Glomerular endothelial cell (primary cell): Measurements from ENCODE around the gene POLR2L. TPM values are rescaled to one million over a fixed set of nuclear protein-coding genes. Genes with fewer than 3 reads are reported as not detected.

Source experiments
- DNase-seq: peaks from one replicate; pipeline ENCODE4 v3.0.0-alpha.2; 2011; ENCODE audit warnings: low read depth, low spot score; ENCODE audit errors: extremely low read depth
- total RNA-seq: library from RNA; depleted of rRNA; stranded (reverse); fragments of >200 nt; gene quantifications from 2 replicates; pipeline ENCODE4 v1.2.3, GENCODE V29; 2015

Gene POLR2L
- total RNA-seq, 1 donor from 2014 or later = 125 TPM

DNA sequence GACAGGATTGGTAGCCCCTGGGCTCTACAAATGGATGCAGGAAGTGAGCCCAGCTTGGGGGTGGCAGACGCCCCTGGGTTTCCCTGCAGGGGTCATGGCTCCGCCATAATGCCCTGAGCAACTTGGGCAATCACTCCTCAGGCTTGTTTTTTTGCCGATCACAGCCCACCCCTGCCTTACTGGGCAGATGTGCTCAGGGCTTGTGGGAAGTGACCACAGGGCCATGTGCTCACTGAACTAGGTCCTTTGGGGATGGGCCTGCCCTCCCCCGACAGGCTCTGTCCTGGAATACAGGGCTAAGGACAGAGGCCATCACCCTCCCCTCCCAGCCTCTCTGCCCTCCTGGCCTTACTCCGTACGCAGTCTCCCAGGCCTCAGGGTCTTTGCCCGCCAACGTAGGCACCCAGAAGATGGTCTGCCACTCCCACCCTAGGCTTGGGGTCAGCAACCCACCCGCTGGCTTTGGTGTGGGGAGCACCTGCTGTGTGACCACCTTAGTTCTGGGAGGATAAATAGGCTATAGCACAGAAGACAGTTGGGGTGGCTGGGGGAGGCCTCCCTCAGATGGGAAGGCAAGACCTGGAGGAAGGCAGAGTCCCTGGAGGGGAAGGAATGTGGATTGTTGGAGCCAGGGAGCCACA lies 28.8 kb downstream of the POLR2L start:
- DNase-seq = no peak

DNA sequence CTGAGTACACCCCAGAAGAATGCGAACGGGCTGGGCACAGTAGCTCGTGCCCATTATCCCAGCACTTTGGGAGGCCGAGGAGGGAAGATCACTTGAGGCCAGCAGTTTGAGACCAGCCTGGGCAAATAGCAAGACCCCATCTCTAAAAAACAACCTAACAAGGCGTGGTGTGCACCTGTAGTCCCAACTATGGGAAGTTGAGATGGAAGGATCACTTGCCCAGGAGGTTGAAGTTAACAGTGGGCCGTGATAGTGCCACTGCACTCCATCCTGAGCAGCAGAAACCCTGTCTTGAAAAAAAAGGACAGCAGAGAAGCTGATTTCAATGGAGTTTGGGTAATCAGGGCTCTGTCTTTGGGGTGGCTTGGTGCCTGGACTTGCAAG lies 29.3 kb downstream of the POLR2L start:
- DNase-seq = no peak

- DNase-seq = no peak
Measured at GRCh38 chr11:812390-812789, 29.9 kb downstream of the POLR2L start.

GRCh38 chr11:811446-812245 lies 30.7 kb downstream of the POLR2L start:
- DNase-seq = no peak

- no peak for DNase-seq
Measured at GRCh38 chr11:810040-810567, 32.2 kb downstream of the POLR2L start.

DNA sequence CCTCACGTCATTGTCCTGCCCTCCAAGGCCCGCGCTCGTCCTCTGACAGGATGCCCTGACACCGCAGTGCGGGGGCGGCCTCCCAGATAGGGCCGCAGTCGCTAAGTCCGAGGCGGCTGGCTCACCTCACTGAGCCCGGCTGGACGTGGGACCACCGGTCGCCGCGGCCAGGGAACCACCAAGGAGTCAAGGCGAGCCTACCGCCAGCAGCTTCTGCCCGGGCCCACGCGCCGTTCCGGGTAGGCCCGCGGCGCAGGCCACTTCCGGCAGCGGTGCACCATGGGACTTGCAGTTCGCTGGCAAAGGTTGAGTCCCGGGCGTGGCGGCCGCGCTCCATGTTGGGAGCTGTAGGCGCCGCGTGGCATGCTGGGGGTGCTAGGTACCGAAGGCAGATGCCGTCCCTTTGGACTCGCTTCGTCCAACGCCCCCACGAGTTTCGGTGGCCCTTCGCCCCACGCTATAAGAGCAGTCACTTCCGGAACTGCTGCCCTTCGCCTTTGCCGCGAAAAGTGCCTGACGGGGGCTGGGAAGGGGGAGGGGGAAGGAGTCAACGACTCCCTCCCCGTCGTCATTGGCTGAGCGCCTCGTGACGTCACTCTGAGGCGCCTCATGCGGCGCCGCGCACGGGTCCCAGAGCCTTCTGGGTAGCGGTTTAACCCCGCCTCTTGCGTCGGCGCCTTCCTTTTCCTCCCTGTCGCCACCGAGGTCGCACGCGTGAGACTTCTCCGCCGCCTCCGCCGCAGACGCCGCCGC lies 32.9 kb downstream of the POLR2L start, which contains the start of gene RPLP2:
Gene RPLP2, plus strand, starts transcription at position 681 of the 753 bp plus-strand sequence. CDS start 268 bp downstream, outside the sequence.
- no peak for DNase-seq

DNA sequence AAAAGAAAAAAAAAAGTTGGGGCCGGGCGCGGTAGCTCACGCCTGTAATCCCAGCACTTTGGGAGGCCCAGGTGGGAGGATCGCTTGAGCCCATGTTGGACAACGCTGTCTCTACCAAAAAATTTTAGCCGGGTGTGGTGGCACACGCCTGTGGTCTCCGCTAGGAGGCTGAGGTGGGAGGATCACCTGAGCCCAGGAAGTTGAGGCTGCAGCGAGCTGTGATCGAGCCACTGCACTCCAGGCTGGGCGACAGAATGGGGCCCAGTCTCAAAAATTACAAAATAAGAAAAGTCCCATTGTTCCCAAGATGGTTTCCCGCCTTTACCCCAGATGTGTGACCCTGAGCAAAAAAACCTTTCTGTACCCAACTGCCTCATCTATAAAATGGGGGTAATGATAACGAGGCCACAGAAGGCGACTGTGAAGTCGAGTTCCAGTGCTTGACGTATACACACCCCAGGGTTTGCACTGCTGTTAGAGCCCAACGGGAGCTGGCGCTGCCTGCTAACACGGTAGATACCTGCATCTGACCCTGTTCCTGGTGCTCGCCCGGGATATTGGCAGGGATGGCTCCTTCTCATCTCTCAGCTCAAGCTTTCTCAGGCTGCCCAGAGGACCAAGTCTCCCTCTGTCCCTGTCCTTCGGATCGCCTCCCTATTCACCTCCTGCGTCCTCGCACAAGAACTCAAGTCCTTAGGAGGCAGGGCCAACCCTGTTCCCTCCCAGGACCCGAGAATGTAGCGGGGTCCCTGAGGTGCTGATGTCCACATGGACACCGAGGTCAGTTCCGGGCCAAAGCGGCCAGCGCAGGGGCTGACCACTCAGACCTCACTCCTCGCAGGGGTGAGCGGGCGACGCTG lies 33.7 kb downstream of the POLR2L start:
- no peak for DNase-seq

GRCh38 chr11:804599-804964 lies 37.7 kb downstream of the POLR2L start:
- DNase-seq = no peak

- DNase-seq = no peak
Measured at GRCh38 chr11:803770-804598, 38.3 kb downstream of the POLR2L start.

GRCh38 chr11:803467-803742 lies 38.9 kb downstream of the POLR2L start:
- no peak for DNase-seq

DNA sequence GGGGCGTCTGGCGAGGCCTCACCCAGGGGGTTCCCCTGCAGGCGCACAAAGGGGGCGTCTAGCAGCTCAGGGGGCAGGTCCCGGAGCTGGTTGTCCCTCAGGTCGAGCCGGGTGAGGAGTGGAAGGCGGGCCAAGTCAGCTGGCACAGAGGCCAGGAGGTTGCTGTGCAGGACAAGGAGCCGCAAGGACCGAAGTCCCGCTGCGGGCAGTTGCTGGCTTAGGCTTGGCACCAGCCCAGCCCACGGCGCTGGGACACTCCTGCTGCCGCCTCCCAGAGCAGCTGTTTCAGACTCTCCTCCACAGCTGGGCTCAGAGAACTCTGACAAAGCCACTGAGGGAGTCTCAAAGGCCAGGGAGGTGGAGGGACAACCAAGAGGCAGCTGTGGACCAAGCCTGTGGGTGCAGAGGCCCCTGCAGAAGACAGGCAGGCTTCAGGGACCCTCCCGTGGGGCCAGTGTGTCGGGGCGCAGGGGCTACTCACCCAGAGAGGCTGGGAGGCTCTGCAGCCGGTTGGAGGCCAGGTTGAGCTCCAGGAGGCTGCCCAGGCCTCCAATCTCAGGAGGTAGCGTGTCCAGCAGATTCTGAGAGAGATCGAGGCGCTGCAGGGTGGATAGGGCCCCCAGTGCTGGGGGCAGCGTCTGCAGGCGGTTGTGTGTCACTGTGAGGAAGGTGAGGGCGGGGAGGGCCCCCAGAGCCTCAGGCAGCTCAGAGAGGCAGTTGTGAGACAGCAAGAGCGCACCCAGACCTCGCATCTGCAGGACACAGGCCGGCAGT lies 39.4 kb downstream of the POLR2L start:
- DNase-seq = no peak

GRCh38 chr11:802018-802617 lies 40.2 kb downstream of the POLR2L start:
- no peak for DNase-seq

- DNase-seq = no peak
Measured at GRCh38 chr11:801097-801780, 41.1 kb downstream of the POLR2L start.

- no peak for DNase-seq
Measured at GRCh38 chr11:800473-800872, 41.9 kb downstream of the POLR2L start.

DNA sequence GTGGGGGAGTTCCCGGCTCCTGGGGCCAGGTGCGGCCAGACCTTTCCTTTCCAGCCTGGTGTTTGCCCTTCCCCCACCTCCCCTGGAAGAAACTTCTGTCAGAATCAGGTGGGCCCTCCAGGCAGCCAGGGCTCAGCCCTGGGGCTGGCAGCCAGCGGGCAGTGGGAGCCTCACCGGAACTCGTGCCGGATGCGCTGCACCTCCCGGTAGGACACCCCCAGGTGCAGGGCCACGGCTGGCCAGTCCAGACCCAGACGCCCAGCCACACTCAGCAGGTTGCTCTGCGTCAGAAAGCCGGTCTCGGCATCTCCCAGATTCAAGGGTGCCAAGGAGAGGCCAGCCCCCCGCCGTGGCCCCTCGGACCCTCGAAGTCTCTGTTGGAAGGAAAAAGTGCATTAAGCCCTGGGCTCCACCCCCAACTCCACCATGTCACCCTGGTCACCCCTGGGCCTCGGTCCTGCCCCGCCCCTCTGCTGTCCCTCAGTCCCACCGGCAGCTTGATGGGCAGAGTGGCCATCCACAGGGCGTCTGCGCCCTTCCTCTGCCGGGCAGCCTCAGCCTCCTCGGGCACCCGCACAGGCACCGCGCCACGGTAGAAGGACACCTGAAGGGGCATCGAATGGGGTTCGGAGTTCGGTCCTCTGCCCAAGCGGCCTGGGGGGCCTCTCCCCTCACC lies 42.5 kb downstream of the POLR2L start:
- DNase-seq = no peak

DNA sequence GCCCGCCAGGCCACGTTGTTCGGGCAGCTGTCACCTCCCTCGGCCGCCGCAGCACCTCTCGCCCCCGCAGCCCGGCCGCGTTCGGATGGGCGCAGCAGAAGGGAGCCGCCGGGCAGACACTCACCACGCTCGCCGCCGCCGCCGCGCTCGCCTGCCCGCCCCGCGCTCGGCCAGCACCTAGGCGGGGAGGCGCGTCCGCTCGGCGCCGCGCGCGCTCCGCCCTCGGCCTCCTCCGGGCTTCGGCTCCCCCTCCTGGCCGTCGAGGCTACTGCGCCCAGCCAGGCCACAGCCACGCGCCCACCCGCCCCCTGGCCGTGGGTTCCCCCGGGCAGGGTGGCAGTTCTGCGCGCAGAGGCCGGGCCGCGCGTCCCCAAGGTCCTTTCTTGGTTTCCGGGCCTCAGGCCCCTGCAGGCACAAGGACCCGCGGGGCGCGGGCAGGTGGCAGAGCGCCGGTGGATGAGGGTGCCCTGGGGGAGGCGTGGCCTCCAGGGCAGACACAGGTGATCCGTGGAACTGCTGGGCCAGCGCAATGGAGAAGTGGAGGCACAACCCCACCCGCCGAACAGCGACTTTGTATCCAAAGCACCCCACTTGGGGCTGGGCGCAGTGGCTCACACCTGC lies 44.1 kb downstream of the POLR2L start, which contains the start of gene SLC25A22:
Gene SLC25A22, minus strand, starts transcription at position 189 of the 621 bp plus-strand sequence. CDS start 3,275 bp downstream, outside the sequence.
- DNase-seq = no peak
